Common myeloid progenitor, CD34-positive (primary cell): ENCODE results near the gene SLC51B.

ENCODE experiments used
- CTCF ChIA-PET: fragments of 350-600 bp; sonication (Branson Sonifier 250); formaldehyde crosslinking; loops from one replicate; lab custom pipeline; 2021; ENCODE audit warnings: antibody characterized with exemption; lab: Charles Lee
- POLR2A ChIA-PET: fragments of 350-600 bp; sonication (Branson Sonifier 250); formaldehyde crosslinking; loops from one replicate; lab custom pipeline; 2021; ENCODE audit warnings: antibody characterized with exemption; lab: Charles Lee
- DNase-seq, 3 donors: peaks; one replicate each; pipeline versions ENCODE4 v3.0.0 to v3.0.0-alpha.2; 2013
- H3K27ac ChIP-seq, 2 experiments: 1 replicate in 1 of 2; 2 replicates in 1 of 2; pipeline ENCODE4 v1.7.0; 2013; ENCODE audit warnings: inconsistent platforms in 2 of 2, low read length in 2 of 2, mild to moderate bottlenecking in 2 of 2, low read depth in 1 of 2, moderate library complexity in 1 of 2; ENCODE audit not compliant: severe bottlenecking in 2 of 2, insufficient read depth in 1 of 2, poor library complexity in 1 of 2
- H3K27me3 ChIP-seq, 5 experiments: replicated peaks in 2 of 5; 1 replicate in 3 of 5; 2 replicates in 2 of 5; pipeline versions ENCODE4 v1.6.1 to v1.7.0; 2013; ENCODE audit warnings: low read length in 4 of 5, mild to moderate bottlenecking in 2 of 5, moderate library complexity in 2 of 5, inconsistent platforms in 1 of 5; ENCODE audit not compliant: insufficient read depth in 5 of 5, control insufficient read depth in 4 of 5
- H3K36me3 ChIP-seq, 4 experiments: 1 replicate in 2 of 4; 2 replicates in 2 of 4; pipeline versions ENCODE4 v1.6.1 to v1.7.0; 2013; ENCODE audit warnings: low read length in 3 of 4, control low read depth in 1 of 4, mild to moderate bottlenecking in 1 of 4; ENCODE audit not compliant: control insufficient read depth in 4 of 4, insufficient read depth in 4 of 4
- H3K4me1 ChIP-seq, 4 experiments: 1 replicate in 3 of 4; 2 replicates in 1 of 4; pipeline versions ENCODE4 v1.6.1 to v1.7.1; 2013; ENCODE audit warnings: low read length in 3 of 4, mild to moderate bottlenecking in 3 of 4, control low read depth in 1 of 4, inconsistent platforms in 1 of 4, moderate library complexity in 1 of 4; ENCODE audit not compliant: control insufficient read depth in 4 of 4, insufficient read depth in 4 of 4; ENCODE audit errors: control extremely low read depth in 1 of 4
- H3K4me3 ChIP-seq, 7 experiments: 1 replicate in 4 of 7; 2 replicates in 3 of 7; pipeline versions ENCODE4 v1.5.1 to v1.7.0; 2013; ENCODE audit warnings: mild to moderate bottlenecking in 7 of 7, low read length in 6 of 7, moderate library complexity in 6 of 7, inconsistent platforms in 2 of 7, low read depth in 2 of 7, control low read depth in 1 of 7; ENCODE audit not compliant: insufficient read depth in 4 of 7, control insufficient read depth in 1 of 7; ENCODE audit errors: extremely low read depth in 1 of 7
- H3K9me3 ChIP-seq, 5 experiments: 1 replicate in 4 of 5; 2 replicates in 1 of 5; pipeline versions ENCODE4 v1.6.1 to v1.7.1; 2013; ENCODE audit warnings: low read length in 4 of 5, mild to moderate bottlenecking in 2 of 5, inconsistent platforms in 1 of 5, low read depth in 1 of 5, moderate library complexity in 1 of 5; ENCODE audit not compliant: control insufficient read depth in 4 of 5, insufficient read depth in 2 of 5; ENCODE audit errors: control extremely low read depth in 1 of 5
- WGBS: methylation state at CpG from one replicate; pipeline ENCODE4 v1.1.5; 2013; ENCODE audit not compliant: insufficient coverage; 5-methylcytosine and 5-hydroxymethylcytosine counted together

SLC51B gene

GRCh38 chr15:65028921-65029735 is 16.1 kb upstream of the SLC51B start, which contains the start of gene MTFMT:
Gene MTFMT, minus strand, starts transcription at chr15:65029639. Its CDS starts 26 bp downstream, at chr15:65029613.
- Histone ChIP-seq H3K36me3 (peaks cover 4 to 19% (median 10%) of the 10 kb centered on the region in 4 experiments), H3K4me1 (peaks cover 7 to 27% (median 21%) of the 10 kb centered on the region in 4 experiments), H3K27me3 (peaks cover 0 to 3% (median 0%) of the 10 kb centered on the region in 5 experiments), H3K27ac (peak within 1 kb of the TSS; percentile 25 to 76), H3K4me3 (peak within 1 kb of the TSS; percentile 78 to 92 (median 88)), H3K9me3 (no peaks in the 10 kb centered on the region)
- peak; percentile 82 to 90 (median 89) for DNase-seq
- ChIA-PET CTCF (no interaction called here), POLR2A (no interaction called here)
- under 1% methylated on average over 59 of the region's 73 CpGs for WGBS

GRCh38 chr15:65029736-65030208 is 15.4 kb upstream of the SLC51B start:
- DNase-seq = no peak
- no peak overlapping the region for H3K27ac ChIP-seq
- 76% methylated on average over 7 of the region's 12 CpGs for WGBS
- peaks cover 0 to 3% (median 0%) of the 10 kb centered on the region in 5 experiments for H3K27me3 ChIP-seq
- no peaks in the 10 kb centered on the region for H3K9me3 ChIP-seq
- peaks cover 7 to 27% (median 21%) of the 10 kb centered on the region in 4 experiments for H3K4me1 ChIP-seq
- H3K36me3 ChIP-seq = peaks cover 4 to 17% (median 8%) of the 10 kb centered on the region in 4 experiments
- POLR2A ChIA-PET = no interaction called here
- CTCF ChIA-PET = interaction anchor here (0.6 kb wide), 1 partner anchor 108 kb away, joined by 3 read pairs; no protein-coding TSS in a partner anchor
- H3K4me3 ChIP-seq = peak overlapping the region in 4 of 7 experiments; percentile 87 to 90 (median 88)

- Histone ChIP-seq H3K27ac (no peak overlapping the region), H3K4me3 (peak overlapping the region in 1 of 7 experiments; percentile 50), H3K36me3 (no peaks in the 10 kb centered on the region), H3K9me3 (no peaks in the 10 kb centered on the region), H3K4me1 (peaks cover 5 to 24% (median 17%) of the 10 kb centered on the region in 4 experiments), H3K27me3 (peaks cover 0 to 3% (median 0%) of the 10 kb centered on the region in 5 experiments)
- POLR2A ChIA-PET = no interaction called here
- CTCF ChIA-PET = interaction anchor here (1.1 to 4.0 kb wide), 11 partner anchors 9 to 70 kb away, joined by 3 to 31 read pairs (median 6); partner anchors contain the start of gene KBTBD13
- WGBS = 39% methylated on average over 11 of the region's 13 CpGs
- peak; percentile 66 to 75 (median 74) for DNase-seq
Observed at GRCh38 chr15:65032801-65033537, 12.2 kb upstream of the SLC51B start.

- H3K27ac ChIP-seq = no peak overlapping the region
- DNase-seq = peak; percentile 53 to 58 (median 56)
Observed at GRCh38 chr15:65033659-65034269, 11.4 kb upstream of the SLC51B start.

GRCh38 chr15:65034719-65035118 is 10.5 kb upstream of the SLC51B start:
- Histone ChIP-seq H3K36me3 (no peaks in the 10 kb centered on the region), H3K4me1 (peaks cover 2 to 14% (median 7%) of the 10 kb centered on the region in 4 experiments), H3K27me3 (peaks cover 0 to 3% (median 0%) of the 10 kb centered on the region in 5 experiments), H3K4me3 (no peak overlapping the region), H3K9me3 (no peaks in the 10 kb centered on the region), H3K27ac (no peak overlapping the region)
- POLR2A ChIA-PET = no interaction called here
- CTCF ChIA-PET = interaction anchor here (0.7 to 4.0 kb wide), 12 partner anchors 8 to 348 kb away, joined by 3 to 31 read pairs (median 4); partner anchors contain the start of genes KBTBD13 and SLC51B
- DNase-seq = no peak
- 98% methylated on average over 10 of the region's 11 CpGs for WGBS

More at GRCh38 chr15:65033659-65034269, 11.4 kb upstream of the SLC51B start:
- Histone ChIP-seq H3K36me3 (no peaks in the 10 kb centered on the region), H3K27me3 (peaks cover 0 to 3% (median 0%) of the 10 kb centered on the region in 5 experiments), H3K4me1 (peaks cover 2 to 16% (median 9%) of the 10 kb centered on the region in 4 experiments), H3K9me3 (no peaks in the 10 kb centered on the region), H3K4me3 (peak overlapping the region in 1 of 7 experiments; percentile 50)
- WGBS = 0% methylated on average over 3 of the region's 4 CpGs
- ChIA-PET CTCF (interaction anchor here (0.7 to 4.0 kb wide), 17 partner anchors 9 to 265 kb away, joined by 3 to 31 read pairs (median 4); partner anchors contain the start of genes KBTBD13 and SLC51B), POLR2A (interaction anchor here (0.5 kb wide), 1 partner anchor 31 kb away, joined by 3 read pairs; no protein-coding TSS in a partner anchor)

- Histone ChIP-seq H3K4me3 (no peak overlapping the region), H3K27ac (no peak overlapping the region), H3K9me3 (no peaks in the 10 kb centered on the region), H3K36me3 (no peaks in the 10 kb centered on the region), H3K4me1 (peaks cover 2 to 12% (median 7%) of the 10 kb centered on the region in 4 experiments), H3K27me3 (peaks cover 0 to 1% (median 0%) of the 10 kb centered on the region in 5 experiments)
- CTCF ChIA-PET = interaction anchor here (0.7 kb wide), 1 partner anchor 278 kb away, joined by 3 read pairs; no protein-coding TSS in a partner anchor
- WGBS = no CpG with 5 or more reads among the region's 1 CpG
- POLR2A ChIA-PET = no interaction called here
- DNase-seq = no peak
Observed at GRCh38 chr15:65037309-65037708, 7.9 kb upstream of the SLC51B start.
